HepG2 (cell line): ENCODE results near the gene BRCA1. TPM values are rescaled to one million over a fixed set of nuclear protein-coding genes. Genes with fewer than 3 reads are reported as not detected.

Experiments
- CBX1 ChIP-seq: IDR thresholded peaks from one replicate; pipeline ENCODE4 v1.6.1; 2016; ENCODE audit warnings: antibody characterized with exemption, low read depth
- CHD4 ChIP-seq: fragments of 200-600 bp; sonication (generic); IDR thresholded peaks from 2 replicates; pipeline ENCODE4 v1.7.0; 2017; ENCODE audit warnings: mild to moderate bottlenecking, low read length, borderline replicate concordance
- CREM ChIP-seq, 2 experiments: sonication (generic) in 1 of 2; formaldehyde crosslinking in 1 of 2; IDR thresholded peaks; 2 replicates each; pipeline versions ENCODE4 v1.4.0 to v1.6.1; 2016 to 2020; ENCODE audit warnings: antibody characterized with exemption in 1 of 2, mild to moderate bottlenecking in 1 of 2, missing genetic modification reagents in 1 of 2
- ELF1 ChIP-seq: sonication (generic); formaldehyde crosslinking; IDR thresholded peaks from 2 replicates; pipeline ENCODE4 v1.4.0; 2020; ENCODE audit warnings: missing genetic modification reagents
- JUND ChIP-seq: sonication (generic); formaldehyde crosslinking; IDR thresholded peaks from 2 replicates; pipeline ENCODE4 v1.8.0; 2022; ENCODE audit warnings: mild to moderate bottlenecking, missing genetic modification reagents
- MBNL3 ChIP-seq: fragments of 250-450 bp; sonication (Bioruptor Pico); conservative IDR thresholded peaks from 2 replicates; pipeline ENCODE4 v1.8.0; 2022; ENCODE audit warnings: mild to moderate bottlenecking, inconsistent platforms
- NRL ChIP-seq: sonication (generic); formaldehyde crosslinking; IDR thresholded peaks from 2 replicates; pipeline ENCODE4 v1.5.0; 2020; ENCODE audit warnings: missing genetic modification reagents, mild to moderate bottlenecking, moderate library complexity, borderline replicate concordance
- PCBP2 ChIP-seq: fragments of 200-400 bp; formaldehyde crosslinking; optimal IDR thresholded peaks from 2 replicates; pipeline ENCODE3; 2018; ENCODE audit warnings: low read length, low read depth; ENCODE audit not compliant: poor library complexity, severe bottlenecking
- SMAD3 ChIP-seq: sonication (generic); formaldehyde crosslinking; IDR thresholded peaks from 2 replicates; pipeline ENCODE4 v1.4.0; 2020; ENCODE audit warnings: missing genetic modification reagents
- SRY ChIP-seq: sonication (generic); formaldehyde crosslinking; IDR thresholded peaks from 2 replicates; pipeline ENCODE4 v1.8.0; 2022; ENCODE audit warnings: mild to moderate bottlenecking, missing genetic modification reagents
- TBL1XR1 ChIP-seq: fragments of 150-350 bp; IDR thresholded peaks from 2 replicates; pipeline ENCODE4 v1.6.1; 2014; ENCODE audit warnings: borderline replicate concordance, low read length; ENCODE audit not compliant: partially characterized antibody
- TBX2 ChIP-seq: sonication (generic); formaldehyde crosslinking; IDR thresholded peaks from 2 replicates; pipeline ENCODE4 v1.5.0; 2020; ENCODE audit warnings: missing genetic modification reagents, mild to moderate bottlenecking, borderline replicate concordance
- ZBTB20 ChIP-seq: sonication (generic); formaldehyde crosslinking; IDR thresholded peaks from 2 replicates; pipeline ENCODE4 v1.8.1; 2023; ENCODE audit warnings: missing genetic modification reagents, low read depth, mild to moderate bottlenecking, borderline replicate concordance
- ZFP1 ChIP-seq: IDR thresholded peaks from 2 replicates; pipeline ENCODE4 v1.6.1; 2016
- ZNF335 ChIP-seq: sonication (generic); formaldehyde crosslinking; IDR thresholded peaks from 2 replicates; pipeline ENCODE4 v1.4.0; 2020; ENCODE audit warnings: missing genetic modification reagents
- ZNF432 ChIP-seq: sonication (generic); formaldehyde crosslinking; IDR thresholded peaks from 2 replicates; pipeline ENCODE4 v1.5.0; 2020; ENCODE audit warnings: missing genetic modification reagents, mild to moderate bottlenecking, borderline replicate concordance
- ZNF83 ChIP-seq: sonication (generic); formaldehyde crosslinking; IDR thresholded peaks from 2 replicates; pipeline ENCODE4 v1.4.0; 2020; ENCODE audit warnings: missing genetic modification reagents, mild to moderate bottlenecking, borderline replicate concordance
- ZNF879 ChIP-seq: sonication (generic); formaldehyde crosslinking; IDR thresholded peaks from 2 replicates; pipeline ENCODE4 v1.8.1; 2023; ENCODE audit warnings: missing genetic modification reagents
- polyA plus RNA-seq, 8 experiments: library from polyadenylated mRNA; depleted of rRNA in 3 of 8; stranded (reverse) in 7 of 8; unstranded in 1 of 8; fragments of >200 nt; fragmentation: Illumina TruSeq in 4 of 8; extraction: Trizol in 4 of 8; gene quantifications; 2 replicates each; pipeline versions ENCODE4 v1.2.1 to v1.2.3, GENCODE V29; 2011 to 2016; ENCODE audit warnings: low read depth in 4 of 8, missing spikeins in 1 of 8, mixed read lengths in 1 of 8; ENCODE audit not compliant: insufficient read depth in 1 of 8
- total RNA-seq, 5 experiments: library from RNA; depleted of rRNA; stranded (reverse); fragments of >200 nt; fragmentation: Illumina TruSeq; extraction: Trizol; gene quantifications; 2 replicates each; pipeline ENCODE4 v1.2.3, GENCODE V29; 2016; ENCODE audit warnings: low read depth in 1 of 5
- TF ChIP-seq, protein P1 (sequence below): sonication (generic); formaldehyde crosslinking; IDR thresholded peaks from 2 replicates; pipeline ENCODE4 v1.5.0; 2020; ENCODE audit warnings: mild to moderate bottlenecking, missing genetic modification reagents
- TF ChIP-seq, protein P2 (sequence below): IDR thresholded peaks from 2 replicates; pipeline ENCODE4 v1.6.1; 2012; ENCODE audit warnings: low read depth, low read length, improper control_type of control experiment
- TF ChIP-seq, protein P3 (sequence below): sonication (generic); formaldehyde crosslinking; IDR thresholded peaks from 2 replicates; pipeline ENCODE4 v1.8.0; 2022; ENCODE audit warnings: mild to moderate bottlenecking, missing genetic modification reagents, moderate library complexity
- TF ChIP-seq, protein P4 (sequence below): fragments of 450-650 bp; IDR thresholded peaks from 2 replicates; pipeline ENCODE4 v1.6.1; 2016

BRCA1 gene
- total and polyA plus RNA-seq, 2 of the 13 experiments (the other 11 are each of a cell fraction or from before 2014, with no cell fraction given), result 13.3 to 37.5 TPM

DNA sequence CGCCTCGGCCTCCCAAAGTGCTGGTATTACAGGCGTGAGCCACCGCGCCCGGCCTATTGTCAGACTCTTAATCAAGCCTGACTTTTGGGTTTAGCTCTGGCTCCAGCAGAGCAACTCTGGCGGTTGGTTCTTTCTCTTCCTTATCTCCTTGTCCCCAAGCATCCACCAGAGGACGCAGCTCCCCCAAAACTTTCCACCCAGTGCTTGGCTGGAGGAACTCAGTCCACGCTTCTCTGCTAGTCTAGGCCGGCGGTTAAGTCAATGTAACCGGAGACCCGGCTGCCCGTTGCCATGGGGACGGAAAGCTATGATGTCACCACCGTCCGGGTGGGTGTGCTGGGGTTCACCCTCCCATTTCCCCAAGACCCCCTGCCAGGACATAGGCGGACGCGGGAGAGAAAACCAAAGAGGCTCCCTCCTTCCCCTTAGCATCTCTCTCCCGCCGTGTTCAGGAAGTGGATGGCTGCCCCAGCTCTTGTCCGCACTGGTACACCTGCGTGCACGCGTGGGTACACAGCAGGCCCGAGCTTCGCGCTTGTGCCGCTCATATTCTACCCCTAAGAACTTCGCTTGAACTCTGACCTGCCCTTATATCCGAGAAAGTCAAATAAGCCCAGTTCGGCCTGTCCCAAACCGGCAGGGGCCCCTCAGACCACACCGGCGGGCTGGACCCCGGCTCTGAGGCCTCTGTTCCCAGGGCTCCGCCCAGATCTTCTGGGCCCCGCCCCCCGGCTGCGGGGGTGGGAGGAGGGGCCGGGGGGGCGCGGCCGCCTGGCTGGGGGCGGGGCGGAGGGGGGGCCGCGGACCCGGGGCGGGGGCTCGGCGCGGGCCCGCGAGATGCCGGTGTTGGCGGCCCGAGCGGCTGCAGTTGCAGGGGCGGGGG lies 100.5 kb downstream of the BRCA1 start, which contains the start of gene RND2 (continued):
- TF ChIP-seq SRY (0 out of 2 replicates have a peak, but pooled peaks have one; percentile 39), ZFP1 (no peak), ZNF879 (CRISPR knock-in tag) (0 out of 2 replicates have a peak, but pooled peaks have one; percentile 31), JUND (peak; percentile 81; the same call in 1 of the 2 replicates), PCBP2 (no peak), ZNF335 (CRISPR knock-in tag) (peak; percentile 55; the same call in 1 of the 2 replicates), CHD4 (0 out of 2 replicates have a peak, but pooled peaks have one; percentile 38), CREM (IDR thresholded peaks at IDR 0.05) (peak; percentile 58; the same call in 1 of the 2 replicates), CREM (CRISPR knock-in tag; IDR thresholded peaks at IDR 0.05) (no peak), TBL1XR1 (no peak), ZNF83 (CRISPR knock-in tag) (peak; percentile 91; the same call in 1 of the 2 replicates), NRL (CRISPR knock-in tag) (peak; percentile 84; the same call in 1 of the 2 replicates), SMAD3 (peak; percentile 69; the same call in 1 of the 2 replicates), TBX2 (CRISPR knock-in tag) (0 out of 2 replicates have a peak, but pooled peaks have one; percentile 33), ZBTB20 (no peak), ZNF432 (CRISPR knock-in tag) (no peak), ELF1 (CRISPR knock-in tag) (peak; percentile 78), MBNL3 (CRISPR knock-in tag) (no peak), CBX1 (peak; percentile 69)
- TF ChIP-seq, protein P1, sequence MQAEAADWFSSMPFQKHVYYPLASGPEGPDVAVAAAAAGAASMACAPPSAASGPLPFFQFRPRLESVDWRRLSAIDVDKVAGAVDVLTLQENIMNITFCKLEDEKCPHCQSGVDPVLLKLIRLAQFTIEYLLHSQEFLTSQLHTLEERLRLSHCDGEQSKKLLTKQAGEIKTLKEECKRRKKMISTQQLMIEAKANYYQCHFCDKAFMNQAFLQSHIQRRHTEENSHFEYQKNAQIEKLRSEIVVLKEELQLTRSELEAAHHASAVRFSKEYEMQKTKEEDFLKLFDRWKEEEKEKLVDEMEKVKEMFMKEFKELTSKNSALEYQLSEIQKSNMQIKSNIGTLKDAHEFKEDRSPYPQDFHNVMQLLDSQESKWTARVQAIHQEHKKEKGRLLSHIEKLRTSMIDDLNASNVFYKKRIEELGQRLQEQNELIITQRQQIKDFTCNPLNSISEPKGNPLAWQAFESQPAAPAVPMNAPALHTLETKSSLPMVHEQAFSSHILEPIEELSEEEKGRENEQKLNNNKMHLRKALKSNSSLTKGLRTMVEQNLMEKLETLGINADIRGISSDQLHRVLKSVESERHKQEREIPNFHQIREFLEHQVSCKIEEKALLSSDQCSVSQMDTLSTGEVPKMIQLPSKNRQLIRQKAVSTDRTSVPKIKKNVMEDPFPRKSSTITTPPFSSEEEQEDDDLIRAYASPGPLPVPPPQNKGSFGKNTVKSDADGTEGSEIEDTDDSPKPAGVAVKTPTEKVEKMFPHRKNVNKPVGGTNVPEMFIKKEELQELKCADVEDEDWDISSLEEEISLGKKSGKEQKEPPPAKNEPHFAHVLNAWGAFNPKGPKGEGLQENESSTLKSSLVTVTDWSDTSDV, result no peak
- TF ChIP-seq, protein P2, sequence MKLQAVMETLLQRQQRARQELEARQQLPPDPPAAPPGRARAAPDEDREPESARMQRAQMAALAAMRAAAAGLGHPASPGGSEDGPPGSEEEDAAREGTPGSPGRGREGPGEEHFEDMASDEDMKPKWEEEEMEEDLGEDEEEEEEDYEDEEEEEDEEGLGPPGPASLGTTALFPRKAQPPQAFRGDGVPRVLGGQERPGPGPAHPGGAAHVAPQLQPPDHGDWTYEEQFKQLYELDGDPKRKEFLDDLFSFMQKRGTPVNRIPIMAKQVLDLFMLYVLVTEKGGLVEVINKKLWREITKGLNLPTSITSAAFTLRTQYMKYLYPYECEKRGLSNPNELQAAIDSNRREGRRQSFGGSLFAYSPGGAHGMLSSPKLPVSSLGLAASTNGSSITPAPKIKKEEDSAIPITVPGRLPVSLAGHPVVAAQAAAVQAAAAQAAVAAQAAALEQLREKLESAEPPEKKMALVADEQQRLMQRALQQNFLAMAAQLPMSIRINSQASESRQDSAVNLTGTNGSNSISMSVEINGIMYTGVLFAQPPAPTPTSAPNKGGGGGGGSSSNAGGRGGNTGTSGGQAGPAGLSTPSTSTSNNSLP, result peak; percentile 41; the same call in 1 of the 2 replicates
- TF ChIP-seq, protein P3, sequence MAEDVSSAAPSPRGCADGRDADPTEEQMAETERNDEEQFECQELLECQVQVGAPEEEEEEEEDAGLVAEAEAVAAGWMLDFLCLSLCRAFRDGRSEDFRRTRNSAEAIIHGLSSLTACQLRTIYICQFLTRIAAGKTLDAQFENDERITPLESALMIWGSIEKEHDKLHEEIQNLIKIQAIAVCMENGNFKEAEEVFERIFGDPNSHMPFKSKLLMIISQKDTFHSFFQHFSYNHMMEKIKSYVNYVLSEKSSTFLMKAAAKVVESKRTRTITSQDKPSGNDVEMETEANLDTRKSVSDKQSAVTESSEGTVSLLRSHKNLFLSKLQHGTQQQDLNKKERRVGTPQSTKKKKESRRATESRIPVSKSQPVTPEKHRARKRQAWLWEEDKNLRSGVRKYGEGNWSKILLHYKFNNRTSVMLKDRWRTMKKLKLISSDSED (CRISPR knock-in tag), result no peak
- TF ChIP-seq, protein P4, sequence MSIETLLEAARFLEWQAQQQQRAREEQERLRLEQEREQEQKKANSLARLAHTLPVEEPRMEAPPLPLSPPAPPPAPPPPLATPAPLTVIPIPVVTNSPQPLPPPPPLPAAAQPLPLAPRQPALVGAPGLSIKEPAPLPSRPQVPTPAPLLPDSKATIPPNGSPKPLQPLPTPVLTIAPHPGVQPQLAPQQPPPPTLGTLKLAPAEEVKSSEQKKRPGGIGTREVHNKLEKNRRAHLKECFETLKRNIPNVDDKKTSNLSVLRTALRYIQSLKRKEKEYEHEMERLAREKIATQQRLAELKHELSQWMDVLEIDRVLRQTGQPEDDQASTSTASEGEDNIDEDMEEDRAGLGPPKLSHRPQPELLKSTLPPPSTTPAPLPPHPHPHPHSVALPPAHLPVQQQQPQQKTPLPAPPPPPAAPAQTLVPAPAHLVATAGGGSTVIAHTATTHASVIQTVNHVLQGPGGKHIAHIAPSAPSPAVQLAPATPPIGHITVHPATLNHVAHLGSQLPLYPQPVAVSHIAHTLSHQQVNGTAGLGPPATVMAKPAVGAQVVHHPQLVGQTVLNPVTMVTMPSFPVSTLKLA, result peak; percentile 38; the same call in 1 of the 2 replicates
